GM19035 (cell line): ENCODE results near the gene HUS1.
"Not testable (repeated sequence)": the region's sequence is repeated elsewhere in the genome, so short reads cannot be mapped to it uniquely, and the experiment has no call there.

ENCODE experiments used
- ATAC-seq: cut with Tn5 transposase; IDR thresholded peaks from one replicate; pipeline ENCODE4 v1.9.1; 2021; ENCODE audit not compliant: unreplicated experiment

Gene HUS1

DNA sequence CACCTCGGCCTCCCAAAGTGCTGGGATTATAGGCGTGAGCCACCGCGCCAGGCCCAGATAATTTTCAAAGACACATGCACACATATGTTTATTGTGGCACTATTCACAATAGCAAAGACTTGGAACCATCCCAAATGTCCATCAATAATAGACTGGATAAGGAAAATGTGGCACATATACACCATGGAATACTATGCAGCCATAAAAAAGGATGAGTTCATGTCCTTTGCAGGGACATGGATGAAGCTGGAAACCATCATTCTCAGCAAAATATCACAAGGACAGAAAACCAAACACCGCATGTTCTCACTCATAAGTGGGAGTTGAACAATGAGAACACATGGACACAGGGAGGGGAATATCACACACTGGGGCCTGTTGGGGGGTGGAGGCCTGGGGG lies 1.2 kb upstream of the HUS1 start:
- ATAC-seq: not testable (repeated sequence)

DNA sequence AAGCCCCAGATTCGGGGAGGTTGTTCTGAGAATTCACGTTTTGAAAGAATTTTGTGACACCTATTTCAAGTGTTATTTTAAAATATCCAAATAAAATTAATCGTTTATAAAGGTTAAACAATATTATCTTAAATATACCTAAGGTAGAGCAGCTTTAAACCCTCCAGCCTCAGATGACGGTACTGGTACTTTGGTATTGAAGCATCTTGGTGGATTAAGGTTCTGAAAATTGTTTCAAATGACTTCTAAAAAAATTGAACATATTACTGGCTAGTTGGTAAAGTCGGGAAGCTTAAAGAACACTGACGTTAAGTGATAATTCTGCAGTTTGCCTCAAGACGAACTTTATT lies 392 bp upstream of the HUS1 start:
- ATAC-seq: no peak

DNA sequence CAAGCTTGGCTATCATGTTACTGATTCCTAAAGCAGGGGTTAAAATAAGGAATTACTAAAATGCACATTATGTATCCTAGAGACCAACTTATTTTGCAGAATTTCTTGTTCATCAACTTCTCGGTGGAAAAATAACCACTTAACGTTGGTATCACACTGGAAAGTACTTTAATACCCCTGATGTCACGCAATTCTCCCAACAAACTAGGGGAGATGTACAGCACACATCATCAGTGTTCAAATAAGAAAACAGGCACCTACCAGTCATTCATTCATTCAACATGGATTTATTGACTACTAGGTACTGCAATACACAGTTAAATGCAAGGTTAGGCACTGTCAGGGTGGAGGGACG lies 648 bp downstream of the HUS1 start:
- no peak for ATAC-seq

DNA sequence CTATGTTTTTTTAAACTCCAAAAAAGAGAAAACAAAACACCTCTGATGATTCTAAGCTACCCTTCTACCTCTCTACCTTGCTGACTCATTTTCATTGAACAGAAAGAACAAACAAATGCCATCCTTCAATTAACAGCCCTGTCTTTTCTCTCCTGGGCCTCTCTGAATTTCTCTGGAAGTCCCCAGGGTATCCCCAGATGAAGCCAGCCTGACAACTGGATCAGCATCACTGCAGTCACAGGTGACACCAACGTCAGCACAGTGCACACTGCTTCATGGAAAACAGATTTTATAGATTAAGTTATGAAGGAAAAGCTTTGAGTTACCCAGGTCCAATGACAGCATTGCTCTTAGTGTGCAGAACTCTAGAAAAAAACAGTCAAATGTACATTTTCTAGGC lies 5.7 kb downstream of the HUS1 start:
- ATAC-seq: no peak

DNA sequence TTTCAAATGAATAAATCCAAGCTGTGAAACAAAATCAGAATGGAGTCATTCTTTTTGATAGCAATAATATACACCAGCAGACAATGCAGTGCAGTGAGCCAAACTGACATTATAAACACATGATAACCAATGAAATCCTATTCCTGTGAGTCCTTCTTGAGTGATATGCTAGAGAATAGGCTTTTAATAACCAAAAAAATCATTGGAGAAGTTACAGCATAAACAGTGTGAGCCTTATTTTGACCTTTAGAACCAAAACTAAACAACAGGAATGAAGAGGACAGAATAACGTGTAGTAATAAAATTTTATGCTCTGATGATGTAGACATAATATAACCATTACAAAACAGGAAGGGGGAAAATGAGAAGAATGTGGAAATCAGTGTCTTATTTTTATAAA lies 8.7 kb downstream of the HUS1 start:
- no peak for ATAC-seq

DNA sequence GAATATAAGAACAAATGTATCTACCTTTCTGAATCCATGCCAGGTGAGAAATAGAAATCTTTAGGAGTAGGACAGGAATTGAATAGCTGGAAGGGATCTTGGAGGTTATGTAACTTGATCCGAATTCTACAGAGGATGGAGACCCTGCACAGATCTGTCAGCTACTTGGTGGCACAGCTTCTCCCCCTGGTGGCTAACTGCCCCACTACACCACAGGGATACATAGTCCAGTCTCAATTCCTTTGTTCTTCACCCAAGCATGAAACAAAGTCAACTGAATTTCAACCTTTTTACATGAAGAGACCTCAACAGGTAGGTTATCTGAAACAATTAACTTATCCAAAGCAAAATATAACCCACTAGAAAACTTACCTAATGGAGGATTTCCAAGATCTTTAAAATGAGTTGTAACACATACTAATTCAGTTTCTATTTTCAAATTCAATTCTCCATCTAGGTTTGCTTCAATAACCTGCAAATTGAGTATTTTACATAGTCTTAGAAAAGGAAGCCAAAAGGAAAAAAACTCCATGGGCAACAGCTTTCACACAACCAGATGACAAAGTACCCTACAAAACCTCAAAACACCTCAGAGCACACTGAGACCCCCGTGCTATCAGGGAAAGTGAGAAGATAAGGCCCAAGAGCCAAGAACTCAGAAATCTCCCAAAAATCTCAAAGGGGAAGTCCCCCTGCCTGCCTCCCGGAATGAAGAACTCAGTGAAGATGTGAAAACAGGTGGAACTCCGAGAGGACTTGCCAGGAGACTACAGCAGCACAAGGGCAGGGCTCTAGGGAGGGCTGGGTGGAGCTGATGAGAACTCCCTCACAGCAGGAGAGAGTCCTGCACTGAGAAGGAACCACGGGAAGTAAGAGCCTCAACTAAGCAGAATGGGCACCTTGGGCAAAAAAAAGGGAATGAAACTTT lies 10.3 kb downstream of the HUS1 start:
- peak; percentile 63 for ATAC-seq

DNA sequence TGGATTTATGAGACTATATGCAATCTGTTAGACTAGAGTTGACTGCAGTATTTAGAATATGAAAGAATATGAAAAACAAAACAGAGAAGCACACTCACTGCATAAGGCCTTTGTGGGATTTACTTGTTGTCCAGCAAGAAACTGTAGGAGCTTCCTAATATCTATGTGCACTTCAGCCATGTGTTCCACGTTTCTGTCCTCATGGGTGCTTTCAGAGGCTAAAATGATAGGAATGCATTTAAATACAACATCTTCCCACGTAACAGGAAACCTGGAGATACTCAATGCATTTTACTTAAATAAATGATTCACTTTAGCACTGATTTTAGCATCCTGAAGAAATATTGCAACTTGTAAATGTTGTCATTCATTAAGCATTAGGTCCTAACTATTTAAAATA lies 11.7 kb downstream of the HUS1 start:
- no peak for ATAC-seq

DNA sequence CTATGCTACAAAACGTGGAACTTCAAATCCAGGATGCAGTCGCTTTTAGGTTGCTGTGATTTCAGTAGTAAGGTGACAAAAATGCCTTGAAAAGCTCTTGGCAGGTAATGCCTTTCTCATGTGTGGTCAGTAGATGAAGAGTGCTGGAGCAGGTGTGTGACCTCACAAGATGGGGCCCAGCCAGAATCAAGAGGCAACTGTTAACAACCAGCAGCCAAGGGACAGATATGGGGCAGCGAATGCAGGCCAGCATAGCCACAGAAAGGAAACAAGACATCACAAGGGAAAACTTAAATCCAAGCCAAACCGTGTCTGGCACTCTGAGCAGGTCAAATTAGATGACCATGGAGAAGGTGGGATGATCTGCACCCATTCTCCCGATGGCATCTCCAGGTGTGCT lies 12.3 kb downstream of the HUS1 start:
- no peak for ATAC-seq

DNA sequence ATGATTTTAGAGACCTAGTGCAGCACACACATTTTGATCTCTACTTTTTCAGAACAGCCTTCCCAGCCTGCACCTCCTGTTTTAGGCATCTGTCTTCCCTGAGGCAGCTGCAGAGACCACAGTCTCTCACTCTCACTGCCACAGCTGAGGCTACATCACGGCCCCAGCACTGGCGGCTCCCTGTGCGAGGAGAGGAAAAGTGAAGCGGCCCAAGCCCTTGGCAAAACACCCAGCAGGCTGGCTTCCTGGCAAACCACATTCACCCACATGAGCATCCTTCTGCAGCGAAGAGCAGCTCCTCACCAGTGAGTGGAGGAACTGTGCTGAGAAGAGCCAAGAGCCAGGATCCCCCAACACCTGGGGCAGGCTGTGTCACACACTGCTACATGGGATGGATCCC lies 14.0 kb downstream of the HUS1 start:
- ATAC-seq: no peak

DNA sequence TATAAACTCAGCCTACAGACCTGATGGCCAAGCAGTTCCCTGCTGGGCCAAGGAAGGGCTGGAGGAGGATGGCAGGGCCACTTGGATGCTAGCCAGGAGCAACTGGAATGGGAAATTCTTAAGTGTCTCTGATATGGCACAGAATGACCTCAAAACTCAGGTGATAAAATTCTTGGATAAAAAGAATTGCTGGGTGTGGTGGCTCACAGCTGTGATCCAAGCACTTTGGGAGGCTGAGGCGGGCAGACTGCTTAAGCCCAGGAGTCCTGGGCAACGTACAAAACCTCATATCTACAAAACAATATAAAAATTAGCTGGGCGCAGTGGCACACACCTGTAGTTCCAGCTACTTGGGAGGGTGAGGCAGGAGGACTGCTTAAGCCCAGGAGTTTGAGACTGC lies 17.2 kb downstream of the HUS1 start:
- ATAC-seq: no peak

DNA sequence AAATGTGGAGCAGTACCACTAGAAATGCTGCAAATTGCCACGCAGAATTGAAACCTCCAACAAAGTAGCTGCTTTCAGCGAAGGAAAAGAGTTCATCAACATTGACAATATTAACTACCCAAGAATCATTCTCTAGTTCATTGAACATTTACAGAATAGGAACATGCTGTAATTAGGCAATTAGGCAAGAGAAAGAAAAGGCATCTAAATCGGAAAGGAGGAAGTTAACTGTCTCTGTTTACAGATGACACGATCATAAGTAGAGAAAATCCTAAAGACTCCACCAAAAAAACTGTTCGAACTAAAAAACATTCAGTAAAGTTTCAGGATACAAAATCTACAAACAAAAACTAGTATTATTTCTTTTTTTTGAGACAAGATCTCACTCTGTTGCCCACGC lies 22.3 kb downstream of the HUS1 start:
- no peak for ATAC-seq

DNA sequence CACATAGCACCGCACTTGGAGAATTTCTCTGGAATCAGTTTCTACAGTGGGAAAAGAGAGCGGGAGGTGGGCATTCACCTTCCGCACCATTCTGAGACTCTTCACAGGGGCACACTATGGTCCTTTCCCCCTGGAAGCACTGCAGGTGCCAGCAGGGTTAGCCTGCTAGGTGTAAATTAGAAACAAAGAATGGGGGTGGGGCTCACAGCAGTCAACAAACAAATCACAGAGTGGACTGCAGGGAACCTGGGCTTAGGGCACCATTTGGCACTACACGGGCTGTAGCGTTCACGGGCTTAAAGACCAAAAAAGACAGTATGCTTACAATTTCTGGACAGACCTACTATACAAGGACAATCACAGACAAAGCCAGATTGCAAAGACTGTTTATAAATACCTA lies 23.2 kb downstream of the HUS1 start:
- no peak for ATAC-seq

DNA sequence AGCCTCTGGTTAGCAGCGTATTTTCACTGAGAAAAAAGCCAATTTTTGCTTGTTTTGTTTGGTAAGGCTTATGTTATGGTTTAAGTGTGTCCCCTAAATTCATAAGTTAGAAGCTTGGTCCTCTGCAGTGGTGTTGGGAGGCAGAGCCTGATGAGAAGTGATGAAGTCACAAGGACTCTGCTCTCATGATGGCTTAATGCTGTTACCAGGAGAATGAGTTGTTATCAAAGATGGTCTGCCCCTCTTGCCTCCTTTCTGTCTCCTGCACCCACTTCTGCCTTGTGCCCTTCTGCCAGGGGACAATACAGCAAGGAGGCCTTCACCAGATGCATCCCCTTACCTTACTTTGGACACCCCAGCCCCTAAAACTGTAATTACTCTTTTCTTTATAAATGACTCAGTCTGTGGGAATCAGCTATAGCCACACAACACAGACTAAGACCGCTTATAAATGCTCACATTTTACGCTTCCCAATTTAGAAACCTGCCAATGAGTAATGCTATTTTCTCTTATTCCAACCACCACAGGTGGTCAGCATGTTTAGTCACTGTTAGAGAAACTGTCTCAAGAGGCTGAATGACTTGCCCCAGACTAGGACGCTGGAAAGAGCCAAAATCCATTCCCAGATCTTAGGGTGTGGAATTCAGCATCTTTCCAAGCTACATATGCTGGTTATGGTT lies 25.0 kb downstream of the HUS1 start:
- ATAC-seq: peak; percentile 37

DNA sequence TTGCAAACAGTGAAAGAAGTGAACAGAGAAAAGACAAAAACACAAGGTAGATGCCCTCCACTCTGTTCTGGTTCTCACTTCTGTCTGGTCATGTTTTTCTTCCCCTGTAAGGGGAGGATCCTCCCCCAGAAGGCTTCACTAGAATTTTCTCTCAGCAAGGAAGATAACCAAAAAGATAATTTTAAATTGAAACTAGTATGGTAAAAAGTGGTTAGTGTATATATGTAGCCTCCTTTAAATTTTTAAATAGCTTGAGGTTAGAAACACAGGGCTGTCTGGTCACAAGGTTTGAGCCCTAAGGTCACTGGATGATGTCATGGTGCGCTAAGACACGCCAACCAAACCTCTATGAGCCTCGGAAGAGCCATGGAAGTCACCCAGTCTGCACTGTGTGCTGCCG lies 25.6 kb downstream of the HUS1 start:
- ATAC-seq: peak; percentile 62

DNA sequence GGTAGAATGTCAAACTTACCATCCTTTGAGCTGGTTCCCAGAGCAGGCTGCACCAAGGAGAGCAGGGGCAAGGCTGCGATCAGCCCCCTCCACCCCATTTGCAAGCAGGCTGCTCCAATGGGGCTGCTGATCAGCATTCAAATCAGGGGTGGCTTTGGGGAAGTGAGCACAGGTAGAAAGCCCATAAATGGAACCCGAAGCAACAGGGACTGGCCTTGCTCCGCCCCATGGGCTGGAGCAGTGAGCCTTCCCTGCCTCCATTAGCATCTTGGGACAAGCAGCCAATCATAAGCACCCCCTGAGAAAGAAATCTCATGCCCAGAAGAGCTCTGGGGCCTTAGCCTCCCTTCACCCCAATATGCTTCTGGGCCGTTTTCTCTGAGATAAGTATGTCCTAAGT lies 27.2 kb downstream of the HUS1 start:
- ATAC-seq: no peak

DNA sequence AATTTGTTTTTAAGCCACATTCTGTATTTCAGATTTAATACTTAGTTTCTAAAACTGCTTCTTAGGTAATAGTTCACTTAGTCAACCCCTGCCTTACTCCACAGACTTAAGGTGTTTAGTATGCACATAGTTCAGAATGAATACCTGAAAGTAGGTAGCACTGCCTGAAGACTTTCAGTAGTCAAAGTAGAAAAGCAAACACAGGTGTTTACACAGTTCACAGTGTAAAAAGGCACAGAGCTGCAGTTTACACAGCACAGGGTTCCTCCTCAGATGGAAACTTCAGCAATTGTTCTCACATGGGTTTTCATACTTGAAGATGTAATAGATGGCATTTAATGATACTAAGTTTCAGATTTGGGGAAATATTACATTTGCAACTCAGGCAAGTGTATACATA lies 28.0 kb downstream of the HUS1 start:
- no peak for ATAC-seq

DNA sequence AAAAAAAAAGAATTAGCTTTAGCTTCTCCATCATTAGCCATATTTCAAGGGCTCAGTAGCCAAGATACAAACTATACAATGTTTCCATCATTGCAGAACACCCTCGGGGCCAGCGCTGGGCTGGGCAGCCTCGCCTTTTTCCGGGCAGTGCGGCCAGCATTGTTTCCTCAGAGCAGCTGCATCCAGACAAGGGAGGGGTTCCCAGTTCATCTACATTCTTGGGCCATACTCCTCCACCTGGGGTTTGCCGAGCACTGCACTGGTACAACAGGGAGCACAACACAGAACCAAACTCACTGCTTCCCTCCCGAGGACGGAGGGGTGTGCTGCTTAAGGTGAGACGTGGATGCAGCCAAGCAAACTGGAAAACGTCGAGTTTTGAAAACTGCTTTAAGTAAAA lies 28.7 kb downstream of the HUS1 start:
- no peak for ATAC-seq

DNA sequence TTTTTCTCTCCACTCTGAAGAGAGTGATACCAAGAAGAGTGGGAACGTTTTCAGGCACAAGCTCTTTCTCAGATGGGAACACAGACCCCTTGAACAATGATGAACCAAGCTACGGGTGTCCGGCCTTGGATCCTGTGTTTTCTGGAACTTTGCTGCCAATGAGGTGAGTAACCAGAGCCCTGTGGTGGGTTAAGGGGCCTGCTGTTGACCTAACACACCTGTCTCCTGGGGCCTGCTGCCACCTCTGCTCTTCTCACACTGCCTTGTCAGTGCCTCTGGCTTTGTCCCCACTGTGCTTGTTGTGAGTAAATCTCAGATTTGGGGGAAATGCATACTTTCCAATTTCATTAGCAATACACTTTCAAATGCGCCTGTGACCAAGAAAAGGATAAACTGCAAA lies 29.7 kb downstream of the HUS1 start:
- ATAC-seq: no peak

DNA sequence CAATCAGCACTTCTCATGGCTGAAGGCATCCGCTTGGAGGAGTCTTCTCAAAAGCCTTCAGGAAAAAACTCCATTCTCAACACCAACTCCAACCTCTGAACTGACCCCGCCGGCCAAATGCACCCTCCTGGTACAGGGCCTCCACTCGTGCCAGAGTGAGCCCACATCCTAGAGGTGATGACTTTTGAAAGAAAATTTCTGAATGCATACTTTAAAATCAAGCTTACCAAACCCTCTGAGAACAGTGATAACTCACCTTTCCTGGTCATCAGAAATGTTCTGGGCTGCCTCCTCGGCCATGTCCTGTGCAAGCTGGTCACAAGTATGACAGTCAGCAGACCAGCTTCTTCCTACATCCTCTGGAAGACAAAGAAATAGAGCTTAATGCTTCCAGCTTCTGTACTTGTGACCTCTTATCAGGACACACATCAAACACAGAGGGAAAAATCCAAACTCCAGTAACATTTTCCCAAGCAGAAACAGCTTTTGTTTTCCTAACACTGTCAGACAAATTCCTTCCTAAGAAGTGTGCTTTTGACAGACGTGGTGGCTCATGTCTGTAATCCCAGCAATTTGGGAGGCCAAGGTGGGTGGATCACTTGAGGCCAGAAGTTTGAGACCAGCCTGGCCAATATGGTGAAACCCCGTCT lies 31.1 kb downstream of the HUS1 start, which contains the start of gene PKD1L1:
PKD1L1 (minus strand) TSS at position 326 of the 650 bp plus-strand sequence; CDS start at position 300, 26 bp downstream.
- no peak for ATAC-seq

DNA sequence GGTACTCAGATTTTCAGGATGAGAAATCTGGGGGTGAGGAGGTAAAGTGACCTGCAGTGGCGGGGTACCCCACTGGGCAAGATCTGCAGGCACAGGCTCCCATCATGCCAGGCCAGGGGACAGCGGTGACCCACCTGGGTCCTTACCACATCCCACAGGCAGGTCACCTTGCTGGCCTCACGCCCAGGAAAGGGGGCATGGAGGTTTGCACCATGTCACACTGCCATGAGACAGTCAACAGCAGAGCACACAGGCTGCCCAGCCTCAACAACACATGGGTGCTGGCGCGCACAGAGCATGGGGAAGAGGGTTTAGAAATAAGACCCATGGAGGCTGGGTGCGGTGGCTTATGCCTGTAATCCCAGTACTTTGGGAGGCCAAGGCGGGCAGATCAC lies 32.1 kb downstream of the HUS1 start:
- no peak for ATAC-seq

DNA sequence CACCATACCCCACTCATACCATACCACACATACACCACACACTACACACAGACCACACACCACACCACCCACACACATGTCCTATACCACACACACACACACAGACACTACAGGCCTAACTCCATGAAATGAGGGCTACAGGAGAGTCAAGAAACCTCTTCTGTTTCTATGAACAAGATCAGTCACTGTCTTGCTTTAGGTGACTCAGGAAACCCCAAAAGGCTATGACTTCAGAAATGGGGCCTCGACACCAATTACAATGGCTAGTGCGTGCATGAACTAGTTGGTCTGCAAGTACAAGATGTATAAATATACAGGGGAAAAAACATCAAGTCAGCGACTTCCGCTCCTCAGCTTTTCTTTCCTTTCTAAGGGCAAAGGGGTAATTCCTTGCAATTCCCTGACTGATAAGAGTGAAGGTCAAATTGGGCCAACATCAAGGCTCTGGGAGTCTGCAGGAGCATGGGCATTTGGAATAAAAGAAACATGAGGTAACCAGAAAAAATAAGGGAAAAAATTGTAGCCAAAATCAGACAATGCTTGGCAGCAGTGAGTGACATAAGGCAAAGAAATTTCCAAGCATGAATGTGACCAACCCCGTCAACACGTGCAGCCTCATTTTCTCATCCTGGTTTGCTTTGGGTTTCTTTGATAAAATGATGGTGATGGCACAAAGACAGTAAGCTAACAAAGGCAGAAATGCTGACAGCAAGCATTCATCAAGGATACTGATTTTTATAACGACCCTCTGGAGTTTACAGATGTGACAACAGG lies 32.6 kb downstream of the HUS1 start:
- no peak for ATAC-seq
